B cell (primary cell): Measurements from ENCODE around the gene ALG9.

Experiments used
- EZH2 ChIP-seq: IDR thresholded peaks from 2 replicates; pipeline ENCODE4 v1.6.1; 2012; ENCODE audit warnings: borderline replicate concordance, low read depth, mild to moderate bottlenecking, moderate library complexity, low read length; ENCODE audit not compliant: insufficient read depth, poor library complexity, severe bottlenecking
- TF ChIP-seq, protein P1 (sequence below): fragments of 200-600 bp; IDR thresholded peaks from one replicate; pipeline ENCODE4 v1.8.0; 2022; ENCODE audit warnings: antibody characterized with exemption, mild to moderate bottlenecking

DNA sequence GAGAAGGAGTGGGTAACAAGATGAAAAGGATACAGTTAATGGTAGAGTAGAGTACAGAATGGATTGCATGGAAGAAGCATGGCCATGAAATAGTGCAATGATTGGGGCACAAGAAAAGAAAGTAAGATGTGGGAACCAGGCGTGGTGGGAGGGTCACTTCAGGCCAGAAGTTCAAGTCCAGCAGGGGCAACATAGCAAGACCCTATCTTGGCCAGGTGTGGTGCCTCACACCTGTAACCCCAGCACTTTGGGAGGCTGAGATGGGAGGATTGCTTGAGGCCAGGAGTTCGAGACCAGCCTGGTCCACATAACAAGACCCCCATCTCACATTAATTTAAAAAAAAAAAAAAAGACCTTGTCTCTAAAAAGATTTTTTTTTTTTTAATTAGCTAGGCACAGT is 45.9 kb upstream of the ALG9 start:
- TF ChIP-seq, protein P1, sequence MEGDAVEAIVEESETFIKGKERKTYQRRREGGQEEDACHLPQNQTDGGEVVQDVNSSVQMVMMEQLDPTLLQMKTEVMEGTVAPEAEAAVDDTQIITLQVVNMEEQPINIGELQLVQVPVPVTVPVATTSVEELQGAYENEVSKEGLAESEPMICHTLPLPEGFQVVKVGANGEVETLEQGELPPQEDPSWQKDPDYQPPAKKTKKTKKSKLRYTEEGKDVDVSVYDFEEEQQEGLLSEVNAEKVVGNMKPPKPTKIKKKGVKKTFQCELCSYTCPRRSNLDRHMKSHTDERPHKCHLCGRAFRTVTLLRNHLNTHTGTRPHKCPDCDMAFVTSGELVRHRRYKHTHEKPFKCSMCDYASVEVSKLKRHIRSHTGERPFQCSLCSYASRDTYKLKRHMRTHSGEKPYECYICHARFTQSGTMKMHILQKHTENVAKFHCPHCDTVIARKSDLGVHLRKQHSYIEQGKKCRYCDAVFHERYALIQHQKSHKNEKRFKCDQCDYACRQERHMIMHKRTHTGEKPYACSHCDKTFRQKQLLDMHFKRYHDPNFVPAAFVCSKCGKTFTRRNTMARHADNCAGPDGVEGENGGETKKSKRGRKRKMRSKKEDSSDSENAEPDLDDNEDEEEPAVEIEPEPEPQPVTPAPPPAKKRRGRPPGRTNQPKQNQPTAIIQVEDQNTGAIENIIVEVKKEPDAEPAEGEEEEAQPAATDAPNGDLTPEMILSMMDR: no peak
- TF ChIP-seq EZH2: no peak
